HUES48 (cell line): ENCODE data around the gene C1QTNF9B.
A peak's percentile ranks its signal among the peaks of the same experiment; 100 is the strongest.

Experiments used
- H3K27ac ChIP-seq: one replicate; pipeline ENCODE4 v1.7.0; 2013; ENCODE audit warnings: low read depth, low read length, inconsistent platforms
- H3K27me3 ChIP-seq: 2 replicates; pipeline ENCODE4 v1.6.1; 2013; ENCODE audit warnings: mild to moderate bottlenecking, low read length; ENCODE audit not compliant: control insufficient read depth, insufficient read depth
- H3K36me3 ChIP-seq: 2 replicates; pipeline ENCODE4 v1.6.1; 2013; ENCODE audit warnings: low read length; ENCODE audit not compliant: control insufficient read depth, insufficient read depth
- H3K4me1 ChIP-seq: 2 replicates; pipeline ENCODE4 v1.6.1; 2013; ENCODE audit warnings: mild to moderate bottlenecking, low read length; ENCODE audit not compliant: control insufficient read depth, insufficient read depth
- H3K4me3 ChIP-seq: 2 replicates; pipeline ENCODE4 v1.5.1; 2013; ENCODE audit warnings: mild to moderate bottlenecking, low read depth, low read length
- H3K9ac ChIP-seq: 2 replicates; pipeline ENCODE4 v1.6.1; 2013; ENCODE audit warnings: mild to moderate bottlenecking, low read depth, low read length, moderate library complexity
- H3K9me3 ChIP-seq: 2 replicates; pipeline ENCODE4 v1.6.1; 2013; ENCODE audit warnings: low read length; ENCODE audit not compliant: control insufficient read depth, insufficient read depth

Gene C1QTNF9B

DNA sequence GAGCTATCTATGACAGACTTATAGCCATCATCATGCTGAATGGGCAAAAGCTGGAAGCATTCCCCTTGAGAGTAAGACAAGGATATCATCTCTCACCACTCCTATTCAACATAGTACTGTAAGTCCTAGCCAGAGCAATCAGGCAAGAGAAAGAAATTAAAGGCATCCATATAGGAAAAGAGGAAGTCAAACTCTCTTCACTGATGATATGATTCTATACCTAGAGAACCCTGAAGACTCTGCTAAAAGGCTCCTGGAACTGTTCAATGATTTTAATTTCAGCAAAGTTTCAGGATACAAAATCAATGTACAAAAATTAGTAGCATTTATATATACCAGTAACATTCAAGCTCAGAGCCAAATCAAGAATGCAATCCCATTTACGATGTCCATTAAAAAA is 21.7 kb upstream of the C1QTNF9B start:
- Histone ChIP-seq H3K27me3 (no peaks in the 10 kb centered on the region), H3K9ac (no peak overlapping the region), H3K36me3 (no peaks in the 10 kb centered on the region), H3K9me3 (no peaks in the 10 kb centered on the region), H3K4me1 (peaks cover 14% of the 10 kb centered on the region), H3K4me3 (no peak overlapping the region), H3K27ac (no peak overlapping the region)

DNA sequence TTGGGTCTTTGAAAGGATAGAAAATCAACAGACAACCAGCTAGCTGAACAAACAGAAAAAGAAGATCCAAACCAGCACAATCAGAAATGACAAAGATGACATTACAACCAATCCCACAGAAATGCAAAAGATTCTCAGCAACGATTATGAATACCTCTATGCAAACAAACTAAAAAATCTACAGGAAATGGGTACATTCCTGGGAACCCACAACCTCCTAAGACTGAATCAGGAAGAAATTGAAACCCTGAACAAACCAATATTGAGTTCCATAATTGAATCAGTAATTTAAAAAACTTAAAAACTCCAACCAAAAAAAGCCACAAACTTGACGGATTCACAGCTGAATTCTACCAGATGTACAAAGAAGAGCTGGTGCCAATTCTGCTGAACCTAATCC is 20.9 kb upstream of the C1QTNF9B start:
- Histone ChIP-seq H3K27me3 (no peaks in the 10 kb centered on the region), H3K4me1 (peaks cover 14% of the 10 kb centered on the region), H3K9ac (no peak overlapping the region), H3K36me3 (no peaks in the 10 kb centered on the region), H3K9me3 (no peaks in the 10 kb centered on the region), H3K27ac (no peak overlapping the region), H3K4me3 (no peak overlapping the region)

DNA sequence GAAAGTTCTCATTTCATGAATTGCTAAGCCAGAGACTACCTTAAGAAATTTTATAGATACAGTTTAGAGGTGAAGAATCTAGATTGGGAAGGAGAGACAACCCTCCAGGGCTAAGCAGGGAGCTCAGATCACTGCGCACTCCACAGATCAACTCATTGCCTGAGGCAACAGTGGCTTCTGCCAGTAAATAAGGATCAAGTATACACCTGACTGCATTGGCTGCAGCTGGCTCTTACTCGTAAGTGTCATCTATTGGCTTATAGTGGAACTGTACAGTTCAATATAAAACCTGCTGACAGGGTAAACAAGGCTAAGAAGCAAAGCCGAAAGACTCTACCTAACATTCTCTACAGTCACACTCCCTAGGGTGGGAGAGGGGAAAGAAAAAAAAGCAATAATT is 18.0 kb upstream of the C1QTNF9B start:
- Histone ChIP-seq H3K4me1 (peaks cover 16% of the 10 kb centered on the region), H3K9ac (no peak overlapping the region)

DNA sequence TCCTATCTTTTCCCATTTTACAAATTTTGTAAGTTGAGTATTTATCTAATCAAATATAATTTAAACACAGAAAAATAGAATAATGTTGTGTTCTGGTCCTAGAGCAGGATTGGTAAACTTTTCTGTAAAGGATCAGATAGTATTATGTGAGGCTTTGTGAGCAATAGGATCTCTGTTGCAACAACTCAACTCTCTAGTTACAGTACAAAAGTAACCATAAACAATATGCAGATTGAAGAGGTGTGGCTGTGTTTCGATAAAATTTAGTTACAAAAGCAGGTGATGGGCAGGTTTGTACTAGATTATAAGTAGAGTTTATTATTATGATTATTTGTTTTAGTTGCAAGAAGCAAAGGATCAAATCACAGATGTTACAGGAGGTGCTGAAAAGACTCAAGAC is 15.2 kb upstream of the C1QTNF9B start:
- no peaks in the 10 kb centered on the region for H3K36me3 ChIP-seq
- H3K27ac ChIP-seq: no peak overlapping the region
- no peak overlapping the region for H3K9ac ChIP-seq
- no peak overlapping the region for H3K4me3 ChIP-seq
- peaks cover 18% of the 10 kb centered on the region for H3K4me1 ChIP-seq
- H3K27me3 ChIP-seq: no peaks in the 10 kb centered on the region
- no peaks in the 10 kb centered on the region for H3K9me3 ChIP-seq

More for the DNA sequence above, 18.0 kb upstream of the C1QTNF9B start:
- Histone ChIP-seq H3K36me3 (no peaks in the 10 kb centered on the region), H3K27ac (no peak overlapping the region), H3K4me3 (no peak overlapping the region), H3K9me3 (no peaks in the 10 kb centered on the region), H3K27me3 (no peaks in the 10 kb centered on the region)

DNA sequence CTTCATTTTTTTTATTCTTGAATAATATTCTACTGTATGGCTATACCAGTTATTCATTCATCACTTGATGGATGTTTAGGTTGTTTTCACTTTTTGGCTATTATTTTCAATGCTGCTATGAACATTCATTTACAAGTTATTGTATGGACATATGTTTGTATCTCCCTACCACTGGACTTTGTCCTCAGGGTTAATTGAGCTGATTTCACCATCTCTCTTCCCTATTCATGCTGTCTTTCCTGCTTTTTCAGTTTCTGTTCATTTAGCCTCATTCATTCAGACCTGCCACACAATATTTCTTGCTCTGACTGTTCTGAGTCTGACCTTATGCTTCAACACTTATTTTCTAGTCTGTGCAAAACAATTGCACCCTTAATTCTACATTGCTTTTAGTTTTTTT is 12.3 kb upstream of the C1QTNF9B start:
- no peaks in the 10 kb centered on the region for H3K9me3 ChIP-seq
- H3K9ac ChIP-seq: no peak overlapping the region
- peaks cover 2% of the 10 kb centered on the region; the same call in 1 of the 2 replicates for H3K27me3 ChIP-seq
- H3K4me3 ChIP-seq: no peak overlapping the region
- H3K36me3 ChIP-seq: no peaks in the 10 kb centered on the region
- no peak overlapping the region for H3K27ac ChIP-seq
- peaks cover 18% of the 10 kb centered on the region for H3K4me1 ChIP-seq

DNA sequence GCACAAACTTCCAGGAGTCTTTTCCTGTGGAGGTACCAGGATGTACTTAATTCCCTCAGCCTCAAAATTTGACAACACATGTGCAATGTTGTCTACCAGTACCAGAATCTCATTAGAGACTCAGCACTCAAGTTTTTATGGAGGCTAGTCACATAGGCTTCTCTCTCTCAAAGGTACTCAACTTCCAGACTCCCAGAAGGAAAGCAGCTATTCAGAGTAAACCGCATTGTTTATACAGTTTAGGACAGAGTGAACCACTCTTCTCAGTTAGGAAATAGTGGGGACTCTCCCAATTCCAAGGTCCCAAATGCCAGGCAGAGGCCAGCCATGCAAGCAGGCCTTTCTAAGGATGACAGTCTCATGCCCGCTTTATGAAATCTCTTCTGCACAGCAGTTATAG is 8.5 kb upstream of the C1QTNF9B start:
- Histone ChIP-seq H3K4me1 (peaks cover 4% of the 10 kb centered on the region), H3K9ac (no peak overlapping the region), H3K27me3 (peaks cover 19% of the 10 kb centered on the region), H3K9me3 (no peaks in the 10 kb centered on the region), H3K36me3 (no peaks in the 10 kb centered on the region), H3K27ac (no peak overlapping the region), H3K4me3 (no peak overlapping the region)

DNA sequence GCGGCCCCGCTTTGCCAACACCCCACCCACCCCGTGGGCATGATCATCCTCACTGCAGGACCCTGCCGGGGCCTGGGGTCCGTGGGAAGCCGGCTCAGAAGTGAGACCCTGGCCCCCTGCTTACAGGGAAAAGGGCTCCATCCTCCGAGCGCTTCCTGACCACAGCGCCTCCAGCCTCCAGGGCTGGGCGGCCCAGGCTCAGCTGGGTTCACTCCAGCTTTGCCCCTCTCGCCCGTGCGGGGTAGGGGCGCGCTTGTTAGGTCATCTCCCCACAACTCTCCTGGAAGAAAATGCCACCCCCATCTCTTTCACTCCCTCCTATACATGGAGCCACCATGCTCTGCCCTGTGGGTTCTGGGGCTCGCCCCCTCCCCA is 6.6 kb upstream of the C1QTNF9B start:
- H3K4me1 ChIP-seq: no peaks in the 10 kb centered on the region; the same call in 1 of the 2 replicates
- H3K27ac ChIP-seq: no peak overlapping the region
- H3K36me3 ChIP-seq: no peaks in the 10 kb centered on the region
- no peaks in the 10 kb centered on the region for H3K9me3 ChIP-seq
- no peak overlapping the region for H3K9ac ChIP-seq
- H3K4me3 ChIP-seq: peak overlapping the region; percentile 59
- H3K27me3 ChIP-seq: peaks cover 19% of the 10 kb centered on the region

DNA sequence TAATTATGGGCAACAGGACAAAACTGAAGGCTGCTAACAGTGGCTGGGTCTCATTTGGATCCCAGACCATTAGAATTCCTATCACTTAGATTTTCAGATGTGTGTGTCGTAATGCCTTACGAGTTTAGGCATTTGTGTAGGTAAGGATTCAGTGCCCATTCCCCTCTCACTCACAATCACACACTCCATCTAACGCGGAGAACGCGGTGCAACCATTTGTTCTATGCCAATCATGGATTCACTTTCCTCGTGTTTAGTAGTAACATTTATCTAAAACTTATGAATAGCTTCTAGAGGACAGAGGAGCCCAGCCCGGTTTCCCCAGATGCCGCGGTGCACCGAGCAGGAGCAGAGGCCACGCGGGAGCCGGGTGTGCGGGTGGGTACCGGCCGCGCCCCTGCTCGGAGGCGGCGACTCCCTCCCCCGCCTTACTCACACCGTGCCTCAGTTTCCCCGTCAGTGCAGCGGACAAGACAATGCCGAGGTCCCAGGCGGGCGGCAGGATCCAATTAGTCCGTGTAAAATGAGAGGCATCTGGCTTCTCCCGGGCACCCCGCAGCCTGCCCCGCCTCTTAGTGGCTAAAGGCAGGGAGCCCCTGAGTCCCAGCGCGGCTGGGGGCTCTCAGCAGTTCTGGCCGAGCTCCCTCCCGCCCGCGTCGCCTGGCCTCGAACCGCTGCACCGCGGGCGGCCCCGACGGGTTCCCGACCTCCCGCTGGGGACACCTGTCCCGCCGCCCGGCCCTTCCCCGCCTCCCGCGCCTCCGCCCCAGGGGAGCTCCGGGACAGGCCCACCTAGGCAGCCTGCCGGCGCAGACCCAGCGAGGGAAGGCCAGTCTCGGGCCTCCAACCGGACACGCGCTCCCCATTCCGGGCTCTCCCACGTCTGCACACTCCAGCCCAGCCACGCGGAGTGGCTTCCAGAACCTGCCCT is 5.9 kb upstream of the C1QTNF9B start:
- Histone ChIP-seq H3K4me3 (peak overlapping the region; percentile 59), H3K4me1 (no peaks in the 10 kb centered on the region; the same call in 1 of the 2 replicates), H3K9ac (no peak overlapping the region), H3K27me3 (peaks cover 19% of the 10 kb centered on the region), H3K36me3 (no peaks in the 10 kb centered on the region), H3K9me3 (no peaks in the 10 kb centered on the region), H3K27ac (no peak overlapping the region)

DNA sequence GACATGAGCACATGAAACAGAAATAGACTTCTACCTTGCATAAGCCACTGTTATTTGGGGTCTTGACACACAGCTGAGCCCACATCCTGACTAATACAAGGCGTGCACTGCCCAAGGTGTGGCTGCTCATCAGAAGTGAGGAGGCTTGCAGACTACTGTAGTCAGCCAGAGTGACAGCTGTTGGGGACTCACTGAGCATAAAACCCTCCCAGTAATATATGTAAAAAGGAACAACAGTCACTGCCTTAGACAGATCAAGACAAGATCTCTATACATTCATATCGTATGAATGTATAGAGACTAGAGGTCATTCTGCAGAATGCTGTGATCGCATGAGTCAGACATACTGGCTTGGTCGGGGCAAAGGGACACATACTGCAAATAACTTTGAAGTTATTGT is 4.1 kb upstream of the C1QTNF9B start:
- no peak overlapping the region for H3K9ac ChIP-seq
- H3K4me1 ChIP-seq: no peaks in the 10 kb centered on the region; the same call in 1 of the 2 replicates
- H3K9me3 ChIP-seq: no peaks in the 10 kb centered on the region
- H3K36me3 ChIP-seq: no peaks in the 10 kb centered on the region
- H3K27ac ChIP-seq: no peak overlapping the region
- H3K27me3 ChIP-seq: peaks cover 19% of the 10 kb centered on the region
- no peak overlapping the region for H3K4me3 ChIP-seq

DNA sequence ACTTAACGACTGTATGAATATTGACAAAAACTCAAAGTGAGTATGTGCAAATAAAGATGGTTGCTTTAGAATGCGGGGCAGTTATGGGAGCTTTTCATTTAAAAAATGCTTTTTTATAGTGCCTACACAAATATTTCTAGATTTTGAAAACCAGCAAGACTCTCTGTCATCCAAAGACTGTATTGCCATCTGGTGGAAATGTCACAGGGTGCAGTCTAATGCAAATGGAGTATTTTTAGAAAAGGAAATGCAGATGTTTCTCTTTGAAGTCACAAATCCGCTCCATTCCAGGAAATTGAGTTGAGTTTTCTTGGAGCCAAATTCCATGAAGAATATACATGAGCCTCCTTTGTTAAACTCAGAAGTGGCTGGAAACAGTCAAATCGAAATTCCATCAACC is 2.3 kb upstream of the C1QTNF9B start:
- Histone ChIP-seq H3K27ac (no peak overlapping the region), H3K4me1 (no peaks in the 10 kb centered on the region; the same call in 1 of the 2 replicates), H3K4me3 (no peak overlapping the region), H3K9ac (no peak overlapping the region), H3K36me3 (no peaks in the 10 kb centered on the region), H3K27me3 (peaks cover 16% of the 10 kb centered on the region), H3K9me3 (no peaks in the 10 kb centered on the region)

DNA sequence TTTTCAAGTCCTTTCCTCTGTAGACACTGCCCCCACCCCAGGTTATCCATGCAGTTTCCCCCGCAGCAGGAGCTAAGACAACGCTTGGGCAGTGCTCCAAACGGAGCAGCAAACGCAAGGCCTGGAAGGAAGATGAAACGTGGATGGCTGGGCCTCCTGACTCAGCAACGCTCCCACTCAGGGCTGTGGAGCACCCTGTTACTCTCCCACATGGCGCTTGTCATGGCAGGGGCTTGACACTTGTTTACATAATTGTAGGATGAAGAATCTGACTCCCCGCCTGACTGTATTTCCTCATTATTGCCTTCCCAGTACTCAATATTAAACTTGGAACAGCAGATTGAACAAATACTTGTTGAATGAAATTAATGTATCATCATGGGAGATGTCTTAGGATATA is 799 bp upstream of the C1QTNF9B start:
- no peaks in the 10 kb centered on the region for H3K9me3 ChIP-seq
- no peak overlapping the region for H3K9ac ChIP-seq
- H3K36me3 ChIP-seq: no peaks in the 10 kb centered on the region
- H3K27ac ChIP-seq: no peak overlapping the region
- no peak overlapping the region for H3K4me3 ChIP-seq
- H3K4me1 ChIP-seq: no peaks in the 10 kb centered on the region
- H3K27me3 ChIP-seq: peaks cover 8% of the 10 kb centered on the region
